HCT116 (cell line): ENCODE results near the gene NGFR. TPM values are rescaled to one million over a fixed set of nuclear protein-coding genes. Genes with fewer than 3 reads are reported as not detected.

Source experiments
- ATAC-seq: fragments of 200-7000 bp; cut with Tn5 transposase; 2 replicates; pipeline ENCODE4 v1.9.1; 2020; ENCODE audit warnings: mild to moderate bottlenecking, moderate library complexity
- BruUV-seq: library from RNA; stranded (reverse); fragments of 400-500 nt; replicated peaks from 2 replicates; lab custom pipeline; 2021; lab: Mats Ljungman, UMichigan
- CTCF ChIA-PET: fragments of 300-600 bp; sonication (Branson Sonifier 250); formaldehyde crosslinking; loops from one replicate; lab custom pipeline; 2021; ENCODE audit warnings: antibody characterized with exemption; lab: Charles Lee
- POLR2A ChIA-PET: fragments of 300-600, 350-600 bp; sonication (Branson Sonifier 250); formaldehyde crosslinking; loops from one replicate; lab custom pipeline; 2021; ENCODE audit warnings: antibody characterized with exemption; lab: Charles Lee
- RAD21 ChIA-PET, 2 experiments: fragments of 300-600 bp; sonication (Branson Sonifier 250); formaldehyde crosslinking; loops; one replicate each; lab custom pipeline; 2023; ENCODE audit warnings: low total read pairs in 2 of 2; ENCODE audit not compliant: uncharacterized antibody in 2 of 2, unreplicated experiment in 2 of 2, low non-redundant PET in 1 of 2; lab: Charles Lee
- DNase-seq: peaks from one replicate; pipeline ENCODE4 v3.0.0-alpha.2; 2010; ENCODE audit warnings: low read depth, low spot score
- H2AFZ ChIP-seq: fragments of 200-600 bp; shearing (Covaris generic), sonication (generic); 2 replicates; pipeline ENCODE4 v1.6.1; 2017; ENCODE audit warnings: low read depth, mixed run types, mixed read lengths, antibody characterized with exemption, low read length; ENCODE audit not compliant: poor library complexity, severe bottlenecking
- H3K27ac ChIP-seq: 2 replicates; pipeline ENCODE4 v1.5.1; 2012; ENCODE audit warnings: low read depth, low read length
- H3K27me3 ChIP-seq: fragments of 200-600 bp; sonication (generic); 2 replicates; pipeline ENCODE4 v1.6.1; 2016; ENCODE audit warnings: mixed run types, low read length, mixed read lengths; ENCODE audit not compliant: insufficient read depth
- H3K36me3 ChIP-seq, 2 experiments: fragments of 200-500 bp in 1 of 2; fragments of 200-600 bp in 1 of 2; sonication (Bioruptor generic) in 1 of 2; sonication (generic) in 1 of 2; 2 replicates each; pipeline versions ENCODE4 v1.5.1 to v1.6.1; 2014 to 2016; ENCODE audit warnings: low read length in 2 of 2, inconsistent platforms in 1 of 2, mixed read lengths in 1 of 2, mixed run types in 1 of 2; ENCODE audit not compliant: insufficient read depth in 2 of 2, control insufficient read depth in 1 of 2
- H3K4me1 ChIP-seq, 2 experiments: fragments of 200-600 bp in 1 of 2; sonication (generic) in 1 of 2; 2 replicates each; pipeline versions ENCODE4 v1.5.1 to v1.6.1; 2012 to 2017; ENCODE audit warnings: low read length in 2 of 2, inconsistent platforms in 1 of 2, mild to moderate bottlenecking in 1 of 2, mixed read lengths in 1 of 2, mixed run types in 1 of 2, moderate library complexity in 1 of 2; ENCODE audit not compliant: insufficient read depth in 2 of 2, control insufficient read depth in 1 of 2
- H3K4me2 ChIP-seq: fragments of 200-600 bp; sonication (generic); 2 replicates; pipeline ENCODE4 v1.6.1; 2017; ENCODE audit warnings: mixed run types, low read length, mixed read lengths
- H3K4me3 ChIP-seq, 2 experiments: fragments of 200-600 bp in 1 of 2; sonication (generic) in 1 of 2; replicated peaks in 1 of 2; 2 replicates each; pipeline ENCODE4 v1.5.1; 2011 to 2016; ENCODE audit warnings: low read length in 2 of 2, control low read depth in 1 of 2, low read depth in 1 of 2, mild to moderate bottlenecking in 1 of 2, mixed read lengths in 1 of 2, mixed run types in 1 of 2
- H3K79me2 ChIP-seq: fragments of 200-600 bp; sonication (generic); 2 replicates; pipeline ENCODE4 v1.6.1; 2017; ENCODE audit warnings: mild to moderate bottlenecking, mixed run types, low read length, moderate library complexity, mixed read lengths; ENCODE audit not compliant: insufficient read depth
- H3K9ac ChIP-seq: fragments of 200-600 bp; sonication (generic); 2 replicates; pipeline ENCODE4 v1.6.1; 2016; ENCODE audit warnings: low read length, mixed read lengths
- H3K9me2 ChIP-seq: fragments of 200-600 bp; sonication (generic), shearing (Covaris generic); 2 replicates; pipeline ENCODE4 v1.6.1; 2017; ENCODE audit warnings: mixed run types, mild to moderate bottlenecking, moderate library complexity; ENCODE audit not compliant: insufficient read depth
- H3K9me3 ChIP-seq, 2 experiments: fragments of 200-500 bp in 1 of 2; fragments of 200-600 bp in 1 of 2; sonication (Bioruptor generic) in 1 of 2; sonication (generic) in 1 of 2; 2 replicates each; pipeline ENCODE4 v1.6.1; 2014 to 2017; ENCODE audit warnings: low read length in 2 of 2, mixed read lengths in 2 of 2, inconsistent platforms in 1 of 2, low read depth in 1 of 2, mild to moderate bottlenecking in 1 of 2, mixed run types in 1 of 2, moderate library complexity in 1 of 2; ENCODE audit not compliant: control insufficient read depth in 1 of 2, insufficient read depth in 1 of 2
- H4K20me1 ChIP-seq: fragments of 200-600 bp; sonication (generic), shearing (Covaris generic); 2 replicates; pipeline ENCODE4 v1.6.1; 2017; ENCODE audit warnings: mixed run types, mild to moderate bottlenecking, moderate library complexity; ENCODE audit not compliant: insufficient read depth
- CBX3 ChIP-seq: IDR thresholded peaks from 2 replicates; pipeline ENCODE4 v1.6.1; 2012; ENCODE audit warnings: low read depth
- CEBPB ChIP-seq: IDR thresholded peaks from 2 replicates; pipeline ENCODE4 v1.6.1; 2012; ENCODE audit warnings: low read depth
- EGR1 ChIP-seq: IDR thresholded peaks from 2 replicates; pipeline ENCODE4 v1.6.1; 2012; ENCODE audit warnings: low read depth
- EZH2 ChIP-seq: fragments of 200-600 bp; sonication (generic); IDR thresholded peaks from 2 replicates; pipeline ENCODE4 v1.6.1; 2017; ENCODE audit warnings: antibody characterized with exemption, mixed run types
- EZH2phosphoT487 ChIP-seq: fragments of 200-600 bp; IDR thresholded peaks from 2 replicates; pipeline ENCODE4 v1.6.1; 2018; ENCODE audit warnings: antibody characterized with exemption, borderline replicate concordance
- FOSL1 ChIP-seq: IDR thresholded peaks from 2 replicates; pipeline ENCODE4 v1.6.1; 2012; ENCODE audit warnings: low read depth
- JUND ChIP-seq: IDR thresholded peaks from 2 replicates; pipeline ENCODE4 v1.6.1; 2012
- POLR2A ChIP-seq: IDR thresholded peaks from 2 replicates; pipeline ENCODE4 v1.7.0; 2011; ENCODE audit warnings: borderline replicate concordance; ENCODE audit not compliant: insufficient read depth, insufficient read length; ENCODE audit errors: extremely low read depth
- POLR2AphosphoS5 ChIP-seq: IDR thresholded peaks from 2 replicates; pipeline ENCODE4 v1.6.1; 2011; ENCODE audit warnings: mild to moderate bottlenecking, low read depth, low read length, moderate library complexity
- RAD21 ChIP-seq: IDR thresholded peaks from 2 replicates; pipeline ENCODE4 v1.6.1; 2012; ENCODE audit warnings: low read depth, mild to moderate bottlenecking
- SIN3A ChIP-seq: IDR thresholded peaks from 2 replicates; pipeline ENCODE4 v1.6.1; 2012; ENCODE audit warnings: low read depth
- SP1 ChIP-seq: IDR thresholded peaks from 2 replicates; pipeline ENCODE4 v1.6.1; 2012; ENCODE audit warnings: low read depth
- SRF ChIP-seq: IDR thresholded peaks from 2 replicates; pipeline ENCODE4 v1.6.1; 2012; ENCODE audit warnings: low read depth
- YY1 ChIP-seq: IDR thresholded peaks from 2 replicates; pipeline ENCODE4 v1.6.1; 2011; ENCODE audit warnings: low read length, low read depth, moderate library complexity, mild to moderate bottlenecking; ENCODE audit not compliant: insufficient replicate concordance; ENCODE audit errors: extremely low read depth
- ZBTB33 ChIP-seq: IDR thresholded peaks from 2 replicates; pipeline ENCODE4 v1.6.1; 2011; ENCODE audit warnings: mild to moderate bottlenecking, low read length, moderate library complexity; ENCODE audit not compliant: insufficient replicate concordance; ENCODE audit errors: extremely low read depth
- ZFX ChIP-seq: fragments of 450-650 bp; IDR thresholded peaks from 2 replicates; pipeline ENCODE4 v1.6.1; 2017
- ZNF274 ChIP-seq: fragments of 200-500 bp; sonication (Bioruptor generic); IDR thresholded peaks from 2 replicates; pipeline ENCODE4 v1.6.1; 2014; ENCODE audit warnings: mild to moderate bottlenecking, low read depth, low read length, inconsistent platforms
- intact Hi-C: fragments of 100-400 bp; cut with micrococcal nuclease; formaldehyde crosslinking; loops from 2 replicates; pipeline ENCODE4 v1.10.0; 2022
- total RNA-seq: library from RNA; stranded (reverse); gene quantifications from one replicate; pipeline ENCODE4 v1.2.1, GENCODE V29; 2021; ENCODE audit not compliant: unreplicated experiment
- TF ChIP-seq, protein P1 (sequence below): IDR thresholded peaks from 2 replicates; pipeline ENCODE4 v1.6.1; 2012
- TF ChIP-seq, protein P2 (sequence below): IDR thresholded peaks from 2 replicates; pipeline ENCODE4 v1.6.1; 2012
- TF ChIP-seq, protein P3 (sequence below): IDR thresholded peaks from 2 replicates; pipeline ENCODE4 v1.6.1; 2012; ENCODE audit warnings: low read depth

The NGFR gene
- total RNA-seq, 1 experiment from 2014 or later: 6.1 TPM

GRCh38 chr17:49556223-49556943 lies 61.3 kb downstream of the NGFR start:
- Histone ChIP-seq H3K4me1 (peaks cover 0 to 17% of the 10 kb centered on the region in 2 experiments; a peak in 1 of 4 replicates), H3K9ac (peak overlapping the region; percentile 34; the same call in 1 of the 2 replicates), H2AFZ (peak overlapping the region; percentile 79), H3K4me3 (no peak overlapping the region), H3K9me3 (no peaks in the 10 kb centered on the region), H3K9me2 (no peaks in the 10 kb centered on the region), H3K4me2 (peak overlapping the region; percentile 52), H4K20me1 (no peaks in the 10 kb centered on the region), H3K27ac (no peak overlapping the region; the same call in 1 of the 2 replicates), H3K27me3 (no peaks in the 10 kb centered on the region), H3K79me2 (no peaks in the 10 kb centered on the region), H3K36me3 (no peaks in the 10 kb centered on the region)
- RAD21 ChIA-PET: interaction anchor here (0.6 to 1.7 kb wide), 15 partner anchors 11 to 296 kb away, joined by 3 to 11 read pairs (median 3); partner anchors contain the start of genes NGFR (in 1 of the 2), PHB1 (in 1 of the 2) and SLC35B1 (in 1 of the 2)
- ATAC-seq: peak; percentile 94
- DNase-seq: peak; percentile 49
- POLR2A ChIA-PET: interaction anchor here (0.7 to 1.6 kb wide), 3 partner anchors 61 to 152 kb away, joined by 3 to 4 read pairs (median 3); partner anchors contain the start of genes NGFR, PHB1 and SLC35B1
- intact Hi-C loops: loop anchor here (1.0 to 2.0 kb wide), 4 partner anchors 60 to 241 kb away; no protein-coding TSS in a partner anchor
- BruUV-seq: no TSS peak
- CTCF ChIA-PET: interaction anchor here (0.6 to 3.8 kb wide), 51 partner anchors 9 to 521 kb away, joined by 3 to 81 read pairs (median 4); partner anchors contain the start of genes KAT7, NGFR, PHB1 and SLC35B1
- TF ChIP-seq ZBTB33 (peak; percentile 37), POLR2A (peak; percentile 21), EZH2 (no peak), RAD21 (peak; percentile 100), SIN3A (no peak), FOSL1 (no peak), YY1 (no peak), CBX3 (no peak), SP1 (no peak), EZH2phosphoT487 (no peak), CEBPB (no peak), ZFX (peak; percentile 58; the same call in 1 of the 2 replicates), EGR1 (no peak), SRF (no peak), JUND (no peak), ZNF274 (no peak), POLR2AphosphoS5 (peak; percentile 38; the same call in 1 of the 2 replicates)
- TF ChIP-seq, protein P1, sequence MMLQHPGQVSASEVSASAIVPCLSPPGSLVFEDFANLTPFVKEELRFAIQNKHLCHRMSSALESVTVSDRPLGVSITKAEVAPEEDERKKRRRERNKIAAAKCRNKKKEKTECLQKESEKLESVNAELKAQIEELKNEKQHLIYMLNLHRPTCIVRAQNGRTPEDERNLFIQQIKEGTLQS: no peak
- TF ChIP-seq, protein P2, sequence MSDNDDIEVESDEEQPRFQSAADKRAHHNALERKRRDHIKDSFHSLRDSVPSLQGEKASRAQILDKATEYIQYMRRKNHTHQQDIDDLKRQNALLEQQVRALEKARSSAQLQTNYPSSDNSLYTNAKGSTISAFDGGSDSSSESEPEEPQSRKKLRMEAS: no peak; the same call in 1 of the 2 replicates
- TF ChIP-seq, protein P3, sequence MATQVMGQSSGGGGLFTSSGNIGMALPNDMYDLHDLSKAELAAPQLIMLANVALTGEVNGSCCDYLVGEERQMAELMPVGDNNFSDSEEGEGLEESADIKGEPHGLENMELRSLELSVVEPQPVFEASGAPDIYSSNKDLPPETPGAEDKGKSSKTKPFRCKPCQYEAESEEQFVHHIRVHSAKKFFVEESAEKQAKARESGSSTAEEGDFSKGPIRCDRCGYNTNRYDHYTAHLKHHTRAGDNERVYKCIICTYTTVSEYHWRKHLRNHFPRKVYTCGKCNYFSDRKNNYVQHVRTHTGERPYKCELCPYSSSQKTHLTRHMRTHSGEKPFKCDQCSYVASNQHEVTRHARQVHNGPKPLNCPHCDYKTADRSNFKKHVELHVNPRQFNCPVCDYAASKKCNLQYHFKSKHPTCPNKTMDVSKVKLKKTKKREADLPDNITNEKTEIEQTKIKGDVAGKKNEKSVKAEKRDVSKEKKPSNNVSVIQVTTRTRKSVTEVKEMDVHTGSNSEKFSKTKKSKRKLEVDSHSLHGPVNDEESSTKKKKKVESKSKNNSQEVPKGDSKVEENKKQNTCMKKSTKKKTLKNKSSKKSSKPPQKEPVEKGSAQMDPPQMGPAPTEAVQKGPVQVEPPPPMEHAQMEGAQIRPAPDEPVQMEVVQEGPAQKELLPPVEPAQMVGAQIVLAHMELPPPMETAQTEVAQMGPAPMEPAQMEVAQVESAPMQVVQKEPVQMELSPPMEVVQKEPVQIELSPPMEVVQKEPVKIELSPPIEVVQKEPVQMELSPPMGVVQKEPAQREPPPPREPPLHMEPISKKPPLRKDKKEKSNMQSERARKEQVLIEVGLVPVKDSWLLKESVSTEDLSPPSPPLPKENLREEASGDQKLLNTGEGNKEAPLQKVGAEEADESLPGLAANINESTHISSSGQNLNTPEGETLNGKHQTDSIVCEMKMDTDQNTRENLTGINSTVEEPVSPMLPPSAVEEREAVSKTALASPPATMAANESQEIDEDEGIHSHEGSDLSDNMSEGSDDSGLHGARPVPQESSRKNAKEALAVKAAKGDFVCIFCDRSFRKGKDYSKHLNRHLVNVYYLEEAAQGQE: no peak
